Transverse colon (tissue), 4 donors: Measurements from ENCODE around the gene SPTBN4. TPM values are rescaled to one million over a fixed set of nuclear protein-coding genes. Genes with fewer than 3 reads are reported as not detected.

Source experiments
- DNase-seq: peaks from one replicate; pipeline ENCODE4 v3.0.0-alpha.2; 2019
- H3K27ac ChIP-seq, 4 donors: fragments of 200-600 bp; sonication (generic); 2 replicates each; pipeline ENCODE4 v1.5.1; 2016 to 2018; ENCODE audit warnings: inconsistent platforms in 4 of 4
- H3K27me3 ChIP-seq: fragments of 200-600 bp; sonication (generic); 2 replicates; pipeline ENCODE4 v1.5.1; 2017; ENCODE audit warnings: inconsistent platforms
- H3K36me3 ChIP-seq, 4 donors: fragments of 200-600 bp; sonication (generic); 2 replicates each; pipeline ENCODE4 v1.5.1; 2017 to 2019; ENCODE audit warnings: inconsistent platforms in 4 of 4
- H3K4me1 ChIP-seq, 4 donors: fragments of 200-600 bp; sonication (generic); 2 replicates each; pipeline ENCODE4 v1.5.1; 2017 to 2020; ENCODE audit warnings: inconsistent platforms in 4 of 4
- H3K4me3 ChIP-seq, 4 donors: fragments of 200-600 bp; sonication (generic); 1 replicate in 1 of 4; 2 replicates in 3 of 4; pipeline versions ENCODE4 v1.5.1 to v1.6.1; 2017 to 2019; ENCODE audit warnings: inconsistent platforms in 4 of 4
- H3K9me3 ChIP-seq, 2 donors: fragments of 200-600 bp; sonication (generic); 2 replicates each; pipeline ENCODE4 v1.5.1; 2017 to 2019; ENCODE audit warnings: inconsistent platforms in 2 of 2
- EP300 ChIP-seq: sonication (generic); formaldehyde crosslinking; IDR thresholded peaks from one replicate; pipeline ENCODE4 v1.6.1; 2017; ENCODE audit warnings: antibody characterized with exemption, low read depth
- POLR2A ChIP-seq: fragments of 450-650 bp; IDR thresholded peaks from one replicate; pipeline ENCODE4 v1.6.1; 2016; ENCODE audit warnings: antibody characterized with exemption, mild to moderate bottlenecking, moderate library complexity
- POLR2AphosphoS5 ChIP-seq, 3 donors: sonication (generic); formaldehyde crosslinking; IDR thresholded peaks; one replicate each; pipeline ENCODE4 v1.6.1; 2016; ENCODE audit warnings: antibody characterized with exemption in 3 of 3
- WGBS, 2 donors: methylation state at CpG; one replicate each; pipeline ENCODE4 v1.1.5; 2018; ENCODE audit warnings: low coverage in 1 of 2; 5-methylcytosine and 5-hydroxymethylcytosine counted together
- in situ Hi-C, 4 donors: fragments of 200-750 bp; cut with MboI; loops; one replicate each; pipeline versions ENCODE4 v1.15.0 to v1.15.1; 2017; ENCODE audit warnings: low sequenced_read_pairs in 3 of 4, low pct_ligation_motif_present in 1 of 4, low pct_unique_long_range_greater_than_20kb in 1 of 4
- intact Hi-C: fragments of 100-400 bp; cut with DNase I; formaldehyde crosslinking; loops from one replicate; pipeline ENCODE4 v1.15.1; 2023; ENCODE audit warnings: low total_unique reads
- total RNA-seq, 4 donors: library from RNA; depleted of rRNA; stranded (reverse); fragments of >200 nt; gene quantifications; one replicate each; pipeline ENCODE4 v1.1.0, GENCODE V29; 2016
- TF ChIP-seq, protein P1 (sequence below), 5 experiments: fragments of 200-600 bp in 3 of 5; fragments of 450-650 bp in 2 of 5; sonication (generic) in 3 of 5; IDR thresholded peaks; 1 replicate in 2 of 5; 2 replicates in 3 of 5; pipeline ENCODE4 v1.5.1; 2016 to 2017; ENCODE audit warnings: antibody characterized with exemption in 5 of 5, inconsistent platforms in 3 of 5, mild to moderate bottlenecking in 2 of 5, moderate library complexity in 1 of 5

Gene SPTBN4
- total RNA-seq, 4 donors from 2014 or later, result under 0.01 to 1.5 (median 0.99) TPM

- in situ Hi-C loops, result no loop called here
- WGBS, 2 donors, result 0% methylated on average over 36 of the region's 54 CpGs; no CpG with 5 or more reads in 1 of the 2 donors
- intact Hi-C loops, result no loop called here
- Histone ChIP-seq H3K27ac (peak within 1 kb of the TSS; percentile 93 to 95 (median 95)), H3K27me3 (peaks cover 10% of the 10 kb centered on the region), H3K4me3 (peak within 1 kb of the TSS; percentile 48 to 80 (median 68)), H3K9me3 (no peaks in the 10 kb centered on the region), H3K36me3 (no peaks in the 10 kb centered on the region), H3K4me1 (peaks cover 15 to 33% (median 30%) of the 10 kb centered on the region in 4 donors)
- TF ChIP-seq, protein P1, sequence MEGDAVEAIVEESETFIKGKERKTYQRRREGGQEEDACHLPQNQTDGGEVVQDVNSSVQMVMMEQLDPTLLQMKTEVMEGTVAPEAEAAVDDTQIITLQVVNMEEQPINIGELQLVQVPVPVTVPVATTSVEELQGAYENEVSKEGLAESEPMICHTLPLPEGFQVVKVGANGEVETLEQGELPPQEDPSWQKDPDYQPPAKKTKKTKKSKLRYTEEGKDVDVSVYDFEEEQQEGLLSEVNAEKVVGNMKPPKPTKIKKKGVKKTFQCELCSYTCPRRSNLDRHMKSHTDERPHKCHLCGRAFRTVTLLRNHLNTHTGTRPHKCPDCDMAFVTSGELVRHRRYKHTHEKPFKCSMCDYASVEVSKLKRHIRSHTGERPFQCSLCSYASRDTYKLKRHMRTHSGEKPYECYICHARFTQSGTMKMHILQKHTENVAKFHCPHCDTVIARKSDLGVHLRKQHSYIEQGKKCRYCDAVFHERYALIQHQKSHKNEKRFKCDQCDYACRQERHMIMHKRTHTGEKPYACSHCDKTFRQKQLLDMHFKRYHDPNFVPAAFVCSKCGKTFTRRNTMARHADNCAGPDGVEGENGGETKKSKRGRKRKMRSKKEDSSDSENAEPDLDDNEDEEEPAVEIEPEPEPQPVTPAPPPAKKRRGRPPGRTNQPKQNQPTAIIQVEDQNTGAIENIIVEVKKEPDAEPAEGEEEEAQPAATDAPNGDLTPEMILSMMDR (IDR thresholded peaks at IDR 0.05), result no peak
- peak; percentile 93 for TF ChIP-seq POLR2A
- TF ChIP-seq POLR2AphosphoS5 (IDR thresholded peaks at IDR 0.05), result peak; percentile 95 to 97 (median 96)
- peak; percentile 100 for DNase-seq
Measured at GRCh38 chr19:40465557-40466218, 1.1 kb upstream of the SPTBN4 start, which contains the start of gene BLVRB. BLVRB (minus strand) TSS chr19:40465745; CDS start chr19:40465688, 57 bp downstream.

DNA sequence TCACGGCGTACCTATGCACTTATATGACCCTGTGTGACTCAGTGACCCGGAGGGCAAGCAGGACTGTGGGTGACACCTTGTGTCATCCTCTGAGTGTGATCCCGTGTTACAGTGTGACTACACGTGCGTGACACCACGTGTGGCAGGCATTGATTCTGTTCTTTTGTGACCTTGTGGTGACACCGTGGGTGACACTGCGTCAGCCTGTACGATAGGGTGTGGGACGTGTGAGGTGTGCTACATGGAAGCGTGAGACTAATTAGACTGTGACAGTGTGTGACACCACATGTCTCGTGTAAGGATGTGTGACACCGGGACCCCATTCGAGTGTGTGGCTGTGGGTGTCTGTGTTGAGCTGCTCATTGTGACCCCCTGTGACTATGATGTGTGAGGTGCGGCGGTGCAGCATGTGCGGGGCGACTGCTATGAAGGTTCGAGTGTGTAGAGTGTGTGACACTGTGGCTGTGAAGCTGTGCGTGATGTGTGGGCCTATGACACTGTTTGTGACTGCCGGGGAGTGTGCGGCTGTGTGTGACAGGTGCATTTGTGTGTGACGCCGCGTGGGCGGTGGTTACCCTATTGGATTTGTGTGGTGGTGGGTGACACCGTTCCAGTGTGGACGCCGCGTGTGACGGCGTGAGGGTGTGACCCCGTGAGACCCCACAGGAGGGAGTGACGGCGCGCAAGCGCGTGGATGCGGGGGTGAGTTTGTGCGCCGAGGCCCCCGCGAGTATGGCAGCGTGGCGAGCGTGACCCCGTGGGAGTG is 399 bp upstream of the SPTBN4 start:
- H3K4me1 ChIP-seq, result peaks cover 15 to 29% (median 27%) of the 10 kb centered on the region in 4 donors
- peak; percentile 30 for DNase-seq
- H3K36me3 ChIP-seq, result no peaks in the 10 kb centered on the region
- peaks cover 10% of the 10 kb centered on the region for H3K27me3 ChIP-seq
- WGBS, 2 donors, result 7% methylated on average over 42 of the region's 48 CpGs; no CpG with 5 or more reads in 1 of the 2 donors
- H3K27ac ChIP-seq, result peak overlapping the region; percentile 49 to 95 (median 70)
- TF ChIP-seq, protein P1 (IDR thresholded peaks at IDR 0.05), result no peak
- TF ChIP-seq EP300 (no peak), POLR2AphosphoS5 (IDR thresholded peaks at IDR 0.05) (peak in 2 of 3 donors; percentile 31 to 57), POLR2A (no peak)
- in situ Hi-C loops, result no loop called here
- peak overlapping the region; percentile 17 to 80 (median 31) for H3K4me3 ChIP-seq
- H3K9me3 ChIP-seq, result no peaks in the 10 kb centered on the region
- intact Hi-C loops, result no loop called here

- TF ChIP-seq POLR2AphosphoS5 (IDR thresholded peaks at IDR 0.05) (no peak), EP300 (no peak), POLR2A (no peak)
- TF ChIP-seq, protein P1 (IDR thresholded peaks at IDR 0.05), result no peak
- no peak for DNase-seq
- H3K36me3 ChIP-seq, result no peaks in the 10 kb centered on the region
- H3K9me3 ChIP-seq, result no peaks in the 10 kb centered on the region
- in situ Hi-C loops, result no loop called here
- H3K4me3 ChIP-seq, result no peak overlapping the region
- intact Hi-C loops, result no loop called here
- H3K27me3 ChIP-seq, result peaks cover 10% of the 10 kb centered on the region
- no peak overlapping the region for H3K27ac ChIP-seq
- peaks cover 11 to 26% (median 21%) of the 10 kb centered on the region in 4 donors for H3K4me1 ChIP-seq
- 93% methylated on average over 6 of the region's 6 CpGs; no CpG with 5 or more reads in 1 of the 2 donors for WGBS, 2 donors
Measured at GRCh38 chr19:40469011-40469410, 2.2 kb downstream of the SPTBN4 start.

- H3K27ac ChIP-seq, result no peak overlapping the region
- DNase-seq, result no peak
- H3K4me3 ChIP-seq, result no peak overlapping the region
- no peaks in the 10 kb centered on the region for H3K36me3 ChIP-seq
- H3K9me3 ChIP-seq, result no peaks in the 10 kb centered on the region
- intact Hi-C loops (no loop called here), in situ Hi-C loops (no loop called here)
- peaks cover 11 to 13% (median 11%) of the 10 kb centered on the region in 4 donors for H3K4me1 ChIP-seq
- H3K27me3 ChIP-seq, result peaks cover 10% of the 10 kb centered on the region
- TF ChIP-seq POLR2AphosphoS5 (IDR thresholded peaks at IDR 0.05) (no peak), POLR2A (no peak), EP300 (no peak)
- TF ChIP-seq, protein P1 (IDR thresholded peaks at IDR 0.05), result no peak
- 92% methylated on average over 3 of the region's 3 CpGs; no CpG with 5 or more reads in 1 of the 2 donors for WGBS, 2 donors
Measured at GRCh38 chr19:40471111-40471510, 4.3 kb downstream of the SPTBN4 start.
